ENCODE results near the gene PHETA1.

The PHETA1 gene

DNA sequence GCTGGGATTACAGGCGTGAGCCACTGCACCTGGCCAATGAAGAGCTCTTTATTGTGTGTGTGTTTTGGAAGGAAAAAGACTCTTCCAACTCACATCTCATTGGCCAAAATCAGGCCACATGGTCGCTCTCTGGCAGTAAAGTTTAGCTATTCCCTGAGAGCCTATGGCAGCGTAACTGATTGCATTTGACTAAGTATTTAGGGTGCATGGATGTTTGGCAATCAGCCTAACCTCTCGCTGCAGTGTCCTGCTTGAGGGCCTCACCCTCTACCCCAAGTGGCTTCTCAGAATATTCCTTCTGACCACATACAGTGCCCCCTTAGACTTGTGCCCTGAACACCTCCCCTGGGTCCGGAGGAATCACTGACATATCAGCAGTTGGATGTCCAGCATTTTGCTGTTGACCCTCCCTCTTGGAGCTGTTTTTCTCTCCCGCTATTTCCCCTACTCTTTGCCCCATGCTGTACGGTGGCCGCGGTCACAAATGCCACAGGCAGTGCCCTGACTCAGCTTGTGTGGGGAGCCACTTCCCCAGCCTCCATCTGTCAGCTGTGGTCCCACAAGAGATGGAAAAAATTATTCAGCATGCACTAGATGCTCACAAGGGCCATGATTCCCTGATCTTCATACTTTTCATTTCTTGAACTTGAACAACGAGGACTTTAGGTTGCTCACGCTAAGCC, 9.5 kb downstream of the PHETA1 start:
- Histone ChIP-seq H3K9me3 (ENCODE audit: control extremely low read depth in 1 of 5, control insufficient read depth in 4 of 5, insufficient read depth in 2 of 5, low read depth in 1 of 5, low read length in 4 of 5) (no peaks in the 10 kb centered on the region), H3K4me3 (ENCODE audit: control insufficient read depth in 1 of 7, extremely low read depth in 1 of 7, insufficient read depth in 4 of 7, low read depth in 2 of 7, low read length in 6 of 7) (peak overlapping the region in 3 of 7 experiments; percentile 11 to 59 (median 49)), H3K4me1 (ENCODE audit: control extremely low read depth in 1 of 4, control insufficient read depth in 4 of 4, insufficient read depth in 4 of 4, low read length in 3 of 4) (peaks cover 3 to 39% (median 36%) of the 10 kb centered on the region in 4 experiments), H3K27ac (ENCODE audit: insufficient read depth in 1 of 2, low read depth in 1 of 2, low read length in 2 of 2, poor library complexity in 1 of 2, severe bottlenecking in 2 of 2) (no peak overlapping the region), H3K27me3 (replicated peaks in 2 of 5; ENCODE audit: control insufficient read depth in 4 of 5, insufficient read depth in 5 of 5, low read length in 4 of 5) (no peaks in the 10 kb centered on the region), H3K36me3 (ENCODE audit: control insufficient read depth in 4 of 4, insufficient read depth in 4 of 4, low read length in 3 of 4) (peaks cover 0 to 16% (median 10%) of the 10 kb centered on the region in 4 experiments)
- peak; percentile 79 to 95 (median 94) for DNase-seq
- ChIA-PET CTCF (interaction anchor here (0.6 to 1.8 kb wide), 8 partner anchors 10 to 121 kb away, joined by 3 to 6 read pairs (median 3); partner anchors contain the start of gene PHETA1), POLR2A (interaction anchor here (0.6 kb wide), 1 partner anchor 20 kb away, joined by 9 read pairs; no protein-coding TSS in a partner anchor)
- 22% methylated on average over 10 of the region's 11 CpGs for WGBS (ENCODE audit: insufficient coverage)

DNA sequence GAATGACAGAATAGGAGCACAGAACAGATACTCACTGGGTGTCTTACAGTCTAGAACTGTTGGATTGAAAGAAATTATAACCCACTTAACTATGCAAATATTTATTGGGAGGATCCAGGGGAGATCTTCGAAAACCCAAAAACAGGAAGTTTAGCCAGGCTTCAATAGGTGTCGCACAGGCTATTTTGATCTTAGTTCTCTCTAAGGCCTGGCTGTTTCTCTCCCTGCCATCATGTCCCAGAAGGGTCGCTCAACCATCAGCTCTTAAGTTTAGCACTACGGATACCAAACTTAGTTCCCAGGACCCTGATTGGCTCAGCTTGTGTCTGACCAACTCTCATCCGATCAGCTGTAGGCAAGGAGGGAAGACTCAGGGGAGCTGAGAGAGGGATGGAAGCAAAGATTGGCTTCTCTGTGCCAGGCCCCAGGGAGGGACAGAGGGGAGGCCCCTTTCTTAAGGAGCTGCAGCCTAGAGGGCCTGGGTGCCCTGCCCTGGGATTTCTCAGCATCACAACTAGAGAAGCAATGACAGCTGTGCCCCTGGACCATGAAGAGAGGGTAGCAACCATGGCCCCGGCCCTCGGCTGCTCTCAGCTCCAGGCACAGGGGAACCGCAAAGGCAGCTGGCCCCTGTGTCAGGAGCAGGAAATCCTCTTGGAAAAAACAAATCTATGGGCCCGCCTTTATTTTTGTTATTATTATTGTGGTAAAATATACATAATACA, 13.5 kb downstream of the PHETA1 start:
- 86% methylated on average over 2 of the region's 9 CpGs for WGBS (ENCODE audit: insufficient coverage)
- peak in 1 of 3 donors; percentile 21 for DNase-seq
- ChIA-PET CTCF (interaction anchor here (0.6 to 1.0 kb wide), 2 partner anchors 18 to 23 kb away, joined by 4 read pairs; no protein-coding TSS in a partner anchor), POLR2A (interaction anchor here (0.6 kb wide), 1 partner anchor 17 kb away, joined by 3 read pairs; no protein-coding TSS in a partner anchor)
- Histone ChIP-seq H3K27me3 (replicated peaks in 2 of 5; ENCODE audit: control insufficient read depth in 4 of 5, insufficient read depth in 5 of 5, low read length in 4 of 5) (no peaks in the 10 kb centered on the region), H3K36me3 (ENCODE audit: control insufficient read depth in 4 of 4, insufficient read depth in 4 of 4, low read length in 3 of 4) (no peaks in the 10 kb centered on the region), H3K27ac (ENCODE audit: insufficient read depth in 1 of 2, low read depth in 1 of 2, low read length in 2 of 2, poor library complexity in 1 of 2, severe bottlenecking in 2 of 2) (no peak overlapping the region), H3K4me3 (ENCODE audit: control insufficient read depth in 1 of 7, extremely low read depth in 1 of 7, insufficient read depth in 4 of 7, low read depth in 2 of 7, low read length in 6 of 7) (no peak overlapping the region), H3K9me3 (ENCODE audit: control extremely low read depth in 1 of 5, control insufficient read depth in 4 of 5, insufficient read depth in 2 of 5, low read depth in 1 of 5, low read length in 4 of 5) (no peaks in the 10 kb centered on the region), H3K4me1 (ENCODE audit: control extremely low read depth in 1 of 4, control insufficient read depth in 4 of 4, insufficient read depth in 4 of 4, low read length in 3 of 4) (peaks cover 3 to 23% (median 18%) of the 10 kb centered on the region in 4 experiments)

DNA sequence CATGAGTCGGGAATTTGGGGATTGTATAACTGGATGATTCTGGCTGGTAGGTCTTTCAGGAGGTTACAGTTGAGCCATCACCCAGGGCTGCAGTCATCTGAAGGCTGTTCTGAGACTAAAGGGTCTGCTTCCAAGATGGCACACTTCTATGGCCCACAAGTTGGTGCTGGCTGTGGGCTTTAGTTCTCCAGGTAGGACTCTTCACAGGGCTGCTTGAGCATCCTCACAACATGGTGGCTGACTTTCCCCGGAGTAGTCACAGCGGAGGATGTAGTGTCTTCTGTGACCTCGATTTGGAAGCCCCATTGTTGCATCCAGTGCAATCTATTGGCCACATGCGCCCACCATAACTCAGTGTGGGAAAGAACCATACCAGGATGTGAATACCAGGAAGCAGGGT, 14.4 kb downstream of the PHETA1 start:
- no peak for DNase-seq
- H3K9me3 ChIP-seq (ENCODE audit: control extremely low read depth in 1 of 5, control insufficient read depth in 4 of 5, insufficient read depth in 2 of 5, low read depth in 1 of 5, low read length in 4 of 5) = peaks cover 0 to 1% (median 0%) of the 10 kb centered on the region in 5 experiments
- H3K27me3 ChIP-seq (replicated peaks in 2 of 5; ENCODE audit: control insufficient read depth in 4 of 5, insufficient read depth in 5 of 5, low read length in 4 of 5) = no peaks in the 10 kb centered on the region
- 100% methylated on average over 3 of the region's 5 CpGs for WGBS (ENCODE audit: insufficient coverage)
- H3K27ac ChIP-seq (ENCODE audit: insufficient read depth in 1 of 2, low read depth in 1 of 2, low read length in 2 of 2, poor library complexity in 1 of 2, severe bottlenecking in 2 of 2) = no peak overlapping the region
- POLR2A ChIA-PET = interaction anchor here (0.6 kb wide), 1 partner anchor 534 kb away, joined by 3 read pairs; no protein-coding TSS in a partner anchor
- CTCF ChIA-PET = no interaction called here
- H3K4me3 ChIP-seq (ENCODE audit: control insufficient read depth in 1 of 7, extremely low read depth in 1 of 7, insufficient read depth in 4 of 7, low read depth in 2 of 7, low read length in 6 of 7) = no peak overlapping the region
- H3K4me1 ChIP-seq (ENCODE audit: control extremely low read depth in 1 of 4, control insufficient read depth in 4 of 4, insufficient read depth in 4 of 4, low read length in 3 of 4) = peaks cover 0 to 14% (median 10%) of the 10 kb centered on the region in 4 experiments
- H3K36me3 ChIP-seq (ENCODE audit: control insufficient read depth in 4 of 4, insufficient read depth in 4 of 4, low read length in 3 of 4) = no peaks in the 10 kb centered on the region

DNA sequence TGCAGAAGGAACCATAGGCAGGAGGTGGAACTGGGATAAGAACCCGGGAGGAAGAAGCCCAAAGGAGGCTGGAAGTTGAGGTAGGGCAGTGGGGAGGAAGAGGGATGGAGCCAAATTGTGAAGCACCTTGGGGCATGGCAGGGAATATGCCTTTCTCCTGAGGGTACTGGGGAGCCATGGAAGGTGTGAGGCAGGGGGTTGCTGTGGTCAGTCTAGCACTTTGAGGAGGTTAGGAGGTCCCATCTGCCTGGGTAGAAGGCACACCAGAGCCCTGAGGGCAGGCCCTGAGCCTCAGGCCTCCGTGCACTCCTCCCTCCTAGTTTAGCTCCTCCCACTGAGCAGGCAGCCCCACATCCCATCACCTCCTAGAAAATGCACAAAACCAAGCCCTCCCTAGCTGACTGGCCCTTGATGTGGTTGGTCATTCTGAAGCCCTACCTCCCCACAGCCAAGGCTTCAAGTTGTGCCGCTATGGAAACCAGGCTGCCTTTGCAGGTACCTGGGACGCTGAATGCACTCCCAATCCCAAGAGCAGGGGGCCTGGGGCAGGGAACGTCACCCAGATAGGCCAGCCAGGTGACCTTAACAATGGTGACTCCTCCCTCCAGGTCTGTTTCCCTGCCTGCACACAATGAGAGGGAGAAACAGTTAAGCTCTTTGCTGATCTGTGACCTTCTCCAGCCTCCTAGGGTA, 15.1 kb downstream of the PHETA1 start:
- Histone ChIP-seq H3K36me3 (ENCODE audit: control insufficient read depth in 4 of 4, insufficient read depth in 4 of 4, low read length in 3 of 4) (no peaks in the 10 kb centered on the region), H3K4me3 (ENCODE audit: control insufficient read depth in 1 of 7, extremely low read depth in 1 of 7, insufficient read depth in 4 of 7, low read depth in 2 of 7, low read length in 6 of 7) (no peak overlapping the region), H3K27ac (ENCODE audit: insufficient read depth in 1 of 2, low read depth in 1 of 2, low read length in 2 of 2, poor library complexity in 1 of 2, severe bottlenecking in 2 of 2) (no peak overlapping the region), H3K9me3 (ENCODE audit: control extremely low read depth in 1 of 5, control insufficient read depth in 4 of 5, insufficient read depth in 2 of 5, low read depth in 1 of 5, low read length in 4 of 5) (peaks cover 0 to 6% (median 4%) of the 10 kb centered on the region in 5 experiments), H3K4me1 (ENCODE audit: control extremely low read depth in 1 of 4, control insufficient read depth in 4 of 4, insufficient read depth in 4 of 4, low read length in 3 of 4) (peaks cover 0 to 7% (median 3%) of the 10 kb centered on the region in 4 experiments), H3K27me3 (replicated peaks in 2 of 5; ENCODE audit: control insufficient read depth in 4 of 5, insufficient read depth in 5 of 5, low read length in 4 of 5) (no peaks in the 10 kb centered on the region)
- DNase-seq = no peak
- WGBS (ENCODE audit: insufficient coverage) = 91% methylated on average over 4 of the region's 5 CpGs
- ChIA-PET POLR2A (interaction anchor here (0.6 kb wide), 1 partner anchor 533 kb away, joined by 3 read pairs; no protein-coding TSS in a partner anchor), CTCF (no interaction called here)

DNA sequence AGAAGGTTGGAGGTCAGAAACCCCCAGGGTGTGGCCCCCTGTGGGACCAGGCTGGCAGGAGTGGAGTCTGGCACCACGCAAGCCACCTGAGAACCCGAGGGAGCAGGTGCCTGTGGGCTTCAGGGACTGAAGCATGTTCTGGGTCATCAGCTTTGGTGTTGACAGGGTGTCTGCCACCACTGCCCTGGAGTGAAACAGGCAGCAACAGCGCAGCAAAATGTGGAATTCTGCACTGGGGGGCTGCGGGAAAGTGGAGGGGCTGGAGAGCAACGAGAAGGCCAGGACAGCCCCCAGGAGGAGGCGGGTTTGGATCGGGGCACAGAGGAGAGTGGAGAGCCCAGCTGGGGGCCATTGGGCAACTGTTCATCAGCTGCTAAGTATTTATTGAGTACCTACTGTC, 15.9 kb downstream of the PHETA1 start:
- Histone ChIP-seq H3K4me1 (ENCODE audit: control extremely low read depth in 1 of 4, control insufficient read depth in 4 of 4, insufficient read depth in 4 of 4, low read length in 3 of 4) (peaks cover 0 to 4% (median 0%) of the 10 kb centered on the region in 4 experiments), H3K27me3 (replicated peaks in 2 of 5; ENCODE audit: control insufficient read depth in 4 of 5, insufficient read depth in 5 of 5, low read length in 4 of 5) (no peaks in the 10 kb centered on the region), H3K9me3 (ENCODE audit: control extremely low read depth in 1 of 5, control insufficient read depth in 4 of 5, insufficient read depth in 2 of 5, low read depth in 1 of 5, low read length in 4 of 5) (peaks cover 0 to 12% (median 10%) of the 10 kb centered on the region in 5 experiments), H3K4me3 (ENCODE audit: control insufficient read depth in 1 of 7, extremely low read depth in 1 of 7, insufficient read depth in 4 of 7, low read depth in 2 of 7, low read length in 6 of 7) (no peak overlapping the region), H3K27ac (ENCODE audit: insufficient read depth in 1 of 2, low read depth in 1 of 2, low read length in 2 of 2, poor library complexity in 1 of 2, severe bottlenecking in 2 of 2) (no peak overlapping the region), H3K36me3 (ENCODE audit: control insufficient read depth in 4 of 4, insufficient read depth in 4 of 4, low read length in 3 of 4) (no peaks in the 10 kb centered on the region)
- ChIA-PET CTCF (no interaction called here), POLR2A (no interaction called here)
- DNase-seq = no peak
- 100% methylated on average over 5 of the region's 7 CpGs for WGBS (ENCODE audit: insufficient coverage)

DNA sequence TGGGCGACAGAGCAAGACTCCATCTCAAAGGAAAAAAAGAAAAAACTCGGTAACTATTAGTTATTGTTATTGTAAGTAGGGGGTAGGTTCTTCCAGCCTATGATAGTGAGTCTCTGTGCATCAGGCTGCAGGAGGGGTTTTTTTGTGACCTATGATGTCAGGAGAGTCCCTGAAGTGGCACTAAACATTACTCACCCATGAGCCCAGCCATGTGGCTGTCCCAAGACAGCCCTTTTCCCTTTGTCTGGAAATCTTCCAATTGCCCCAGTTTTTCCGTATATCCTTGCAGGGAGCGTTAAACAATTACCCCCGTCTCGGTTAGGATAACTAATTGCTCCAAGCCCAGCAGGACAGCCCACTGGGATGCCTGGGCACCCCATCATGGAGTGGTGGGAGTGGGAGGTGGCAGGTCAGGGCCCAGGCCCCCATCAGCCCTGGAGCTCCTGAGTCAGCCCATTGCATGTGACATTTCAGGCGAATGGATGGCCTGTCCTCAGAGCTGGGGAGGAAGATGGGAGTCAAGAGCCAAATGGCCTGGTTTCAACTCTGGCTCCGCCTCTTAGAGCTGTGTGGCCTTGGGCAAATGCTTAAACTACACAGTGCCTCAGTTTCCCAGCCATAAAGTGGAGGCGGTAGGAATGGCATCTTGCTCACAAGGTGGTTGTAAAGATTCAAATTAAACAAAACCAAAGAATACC, 16.4 kb downstream of the PHETA1 start:
- Histone ChIP-seq H3K4me1 (ENCODE audit: control extremely low read depth in 1 of 4, control insufficient read depth in 4 of 4, insufficient read depth in 4 of 4, low read length in 3 of 4) (peaks cover 0 to 4% (median 0%) of the 10 kb centered on the region in 4 experiments), H3K9me3 (ENCODE audit: control extremely low read depth in 1 of 5, control insufficient read depth in 4 of 5, insufficient read depth in 2 of 5, low read depth in 1 of 5, low read length in 4 of 5) (peaks cover 0 to 18% (median 12%) of the 10 kb centered on the region in 5 experiments), H3K4me3 (ENCODE audit: control insufficient read depth in 1 of 7, extremely low read depth in 1 of 7, insufficient read depth in 4 of 7, low read depth in 2 of 7, low read length in 6 of 7) (no peak overlapping the region), H3K27ac (ENCODE audit: insufficient read depth in 1 of 2, low read depth in 1 of 2, low read length in 2 of 2, poor library complexity in 1 of 2, severe bottlenecking in 2 of 2) (no peak overlapping the region), H3K36me3 (ENCODE audit: control insufficient read depth in 4 of 4, insufficient read depth in 4 of 4, low read length in 3 of 4) (no peaks in the 10 kb centered on the region), H3K27me3 (replicated peaks in 2 of 5; ENCODE audit: control insufficient read depth in 4 of 5, insufficient read depth in 5 of 5, low read length in 4 of 5) (no peaks in the 10 kb centered on the region)
- POLR2A ChIA-PET = no interaction called here
- CTCF ChIA-PET = no interaction called here
- DNase-seq = no peak
- 100% methylated on average over 2 of the region's 9 CpGs for WGBS (ENCODE audit: insufficient coverage)
